Peyer's patch (tissue), 4 donors: ENCODE measurements around the gene CTSH.

Experiments used
- CTCF ChIP-seq, 6 experiments: fragments of 450-650 bp in 4 of 6; fragments of 200-600 bp in 2 of 6; sonication (generic) in 1 of 6; IDR thresholded peaks; one replicate each; pipeline ENCODE4 v1.5.1; 2017 to 2019; ENCODE audit warnings: antibody characterized with exemption in 6 of 6, mild to moderate bottlenecking in 3 of 6, moderate library complexity in 1 of 6
- POLR2A ChIP-seq, 2 donors: fragments of 450-650 bp; IDR thresholded peaks; one replicate each; pipeline ENCODE4 v1.5.1; 2017; ENCODE audit warnings: antibody characterized with exemption in 2 of 2, mild to moderate bottlenecking in 2 of 2, moderate library complexity in 2 of 2

- TF ChIP-seq CTCF (IDR thresholded peaks at IDR 0.05) (no peak), POLR2A (IDR thresholded peaks at IDR 0.05) (no peak)
Measured at GRCh38 chr15:78928616-78929093, 16.2 kb downstream of the CTSH start.
